K562 (cell line): ENCODE results near the gene IFT52. TPM values are rescaled to one million over a fixed set of nuclear protein-coding genes. Genes with fewer than 3 reads are reported as not detected.
A peak's percentile ranks its signal among the peaks of the same experiment; 100 is the strongest.

Experiments used
- ATAC-seq: fragments of 200-7000 bp; cut with Tn5 transposase; 3 replicates; pipeline ENCODE4 v1.9.1; 2020; ENCODE audit warnings: moderate library complexity
- BruUV-seq: library from RNA; stranded (reverse); fragments of 400-500 nt; replicated peaks from 2 replicates; lab custom pipeline; 2021; lab: Mats Ljungman, UMichigan
- CTCF ChIA-PET: fragments of 300-600 bp; formaldehyde crosslinking; extraction: SDS; loops from one replicate; lab custom pipeline; 2021; ENCODE audit warnings: low intra/inter-chr PET ratio; lab: Yijun Ruan, JAX
- POLR2A ChIA-PET: fragments of 300-600, 350-650 bp; sonication (Branson Sonifier 250); formaldehyde crosslinking; extraction: SDS; loops from one replicate; lab custom pipeline; 2021; ENCODE audit warnings: antibody characterized with exemption, inconsistent platforms; lab: Yijun Ruan, JAX
- DNase-seq, 4 experiments: peaks; one replicate each; pipeline versions ENCODE4 v3.0.0 to v3.0.0-alpha.2; 2011 to 2018; ENCODE audit warnings: low spot score in 3 of 4, mixed read lengths in 3 of 4; ENCODE audit errors: extremely low read depth in 1 of 4
- FAIRE-seq: peaks from 2 replicates; lab custom pipeline; 2011; peaks lifted over from hg19 to GRCh38; lab: Jason Lieb, UNC
- H2AFZ ChIP-seq: 2 replicates; pipeline ENCODE4 v1.6.0; 2011; ENCODE audit warnings: low read depth, low read length, control low read depth, inconsistent platforms
- H3K27ac ChIP-seq: fragments of 200-600 bp; 3 replicates; pipeline ENCODE4 v1.8.0; 2011; ENCODE audit warnings: low read depth, mild to moderate bottlenecking, control low read depth, inconsistent platforms, low read length, moderate library complexity, mixed read lengths; ENCODE audit errors: extremely low read depth
- H3K27me3 ChIP-seq, 2 experiments: fragments of 300-600 bp in 1 of 2; 2 replicates in 1 of 2; 3 replicates in 1 of 2; pipeline versions ENCODE4 v1.6.0 to v1.8.0; 2011; ENCODE audit warnings: inconsistent platforms in 2 of 2, low read length in 2 of 2, mild to moderate bottlenecking in 1 of 2, mixed read lengths in 1 of 2, moderate library complexity in 1 of 2; ENCODE audit not compliant: control insufficient read depth in 2 of 2, insufficient read depth in 2 of 2
- H3K36me3 ChIP-seq: fragments of 300-600 bp; 3 replicates; pipeline ENCODE4 v1.8.0; 2011; ENCODE audit warnings: mild to moderate bottlenecking, low read length, inconsistent platforms; ENCODE audit not compliant: control insufficient read depth, insufficient read depth
- H3K4me1 ChIP-seq, 2 experiments: fragments of 200-600 bp in 1 of 2; replicated peaks in 1 of 2; 2 replicates in 1 of 2; 3 replicates in 1 of 2; pipeline versions ENCODE4 v1.5.1 to v1.8.0; 2011; ENCODE audit warnings: inconsistent platforms in 2 of 2, low read length in 2 of 2, mild to moderate bottlenecking in 1 of 2, mixed read lengths in 1 of 2, moderate library complexity in 1 of 2; ENCODE audit not compliant: control insufficient read depth in 2 of 2, insufficient read depth in 2 of 2
- H3K4me2 ChIP-seq: 2 replicates; pipeline ENCODE4 v1.6.1; 2011; ENCODE audit warnings: low read length, control low read depth, inconsistent platforms, mixed read lengths; ENCODE audit not compliant: insufficient read depth
- H3K4me3 ChIP-seq: fragments of 200-600 bp; sonication (generic), shearing (Covaris generic); 2 replicates; pipeline ENCODE4 v1.5.1; 2016; ENCODE audit warnings: control low read depth, inconsistent platforms
- H3K79me2 ChIP-seq: fragments of 200-600 bp; 3 replicates; pipeline ENCODE4 v1.8.0; 2011; ENCODE audit warnings: low read length, inconsistent platforms; ENCODE audit not compliant: control insufficient read depth, insufficient read depth
- H3K9ac ChIP-seq, 2 experiments: 2 replicates each; pipeline versions ENCODE4 v1.6.0 to v1.6.1; 2011; ENCODE audit warnings: low read depth in 2 of 2, low read length in 2 of 2, control low read depth in 1 of 2, inconsistent platforms in 1 of 2, mild to moderate bottlenecking in 1 of 2, mixed read lengths in 1 of 2; ENCODE audit not compliant: insufficient read depth in 1 of 2
- H3K9me1 ChIP-seq: one replicate; pipeline ENCODE4 v1.6.0; 2011; ENCODE audit warnings: inconsistent platforms, mild to moderate bottlenecking, low read length, moderate library complexity; ENCODE audit not compliant: control insufficient read depth, insufficient read depth
- H3K9me3 ChIP-seq: replicated peaks from 2 replicates; pipeline ENCODE4 v1.5.1; 2011; ENCODE audit warnings: low read depth, low read length, inconsistent platforms; ENCODE audit not compliant: control insufficient read depth, insufficient read depth
- H4K20me1 ChIP-seq: replicated peaks from 2 replicates; pipeline ENCODE4 v1.6.1; 2011; ENCODE audit warnings: low read length, inconsistent platforms, mixed read lengths; ENCODE audit not compliant: control insufficient read depth, insufficient read depth
- CXXC5 ChIP-seq: fragments of 250-450 bp; sonication (Bioruptor Pico); IDR thresholded peaks from 2 replicates; pipeline ENCODE4 v1.8.0; 2022; ENCODE audit warnings: inconsistent platforms, mild to moderate bottlenecking, moderate library complexity
- ELF4 ChIP-seq: fragments of 450-650 bp; formaldehyde crosslinking; IDR thresholded peaks from 2 replicates; pipeline ENCODE4 v1.4.0; 2022; ENCODE audit warnings: missing genetic modification characterization
- MED1 ChIP-seq: sonication (generic); formaldehyde crosslinking; IDR thresholded peaks from 2 replicates; pipeline ENCODE4 v1.8.1; 2023; ENCODE audit warnings: missing genetic modification reagents, borderline replicate concordance
- NCOA6 ChIP-seq: fragments of 450-650 bp; IDR thresholded peaks from 2 replicates; pipeline ENCODE4 v1.6.1; 2017; ENCODE audit warnings: mild to moderate bottlenecking
- RBFOX2 ChIP-seq: fragments of 200-400 bp; formaldehyde crosslinking; IDR thresholded peaks from 2 replicates; pipeline ENCODE4 v1.6.1; 2017; ENCODE audit warnings: low read depth, mild to moderate bottlenecking, low read length, moderate library complexity
- RUNX1 ChIP-seq: sonication (generic); IDR thresholded peaks from 2 replicates; pipeline ENCODE4 v1.6.1; 2016; ENCODE audit warnings: antibody characterized with exemption, low read depth
- U2AF1 ChIP-seq: fragments of 200-400 bp; formaldehyde crosslinking; optimal IDR thresholded peaks from 2 replicates; pipeline ENCODE3; 2017; ENCODE audit warnings: mild to moderate bottlenecking, low read depth, low read length, moderate library complexity
- ZFP91 ChIP-seq: sonication (generic); formaldehyde crosslinking; IDR thresholded peaks from 2 replicates; pipeline ENCODE4 v1.8.0; 2022; ENCODE audit warnings: mild to moderate bottlenecking, missing genetic modification reagents
- ZNF253 ChIP-seq: fragments of 250-450 bp; sonication (Bioruptor Pico); conservative IDR thresholded peaks from 2 replicates; pipeline ENCODE4 v1.6.1; 2021; ENCODE audit warnings: mild to moderate bottlenecking
- ZNF408 ChIP-seq: fragments of 250-450 bp; sonication (Bioruptor Pico); IDR thresholded peaks from 2 replicates; pipeline ENCODE4 v1.4.0; 2020; ENCODE audit warnings: low read depth, mild to moderate bottlenecking, moderate library complexity
- ZNF699 ChIP-seq: fragments of 250-450 bp; sonication (Bioruptor Pico); IDR thresholded peaks from 2 replicates; pipeline ENCODE4 v1.8.0; 2021; ENCODE audit warnings: mild to moderate bottlenecking, moderate library complexity; ENCODE audit not compliant: insufficient replicate concordance
- WGBS: fragments of 100-300 bp; shearing (Covaris generic); methylation state at CpG from one replicate; pipeline ENCODE4 v1.1.6; 2016; ENCODE audit warnings: low coverage, mixed read lengths; ENCODE audit not compliant: insufficient coverage; ENCODE audit errors: missing lambda C conversion rate; 5-methylcytosine and 5-hydroxymethylcytosine counted together
- in situ Hi-C: fragments of 300-500 bp; cut with MboI; formaldehyde crosslinking; loops from 4 replicates; pipeline ENCODE4 v1.15.0; 2018; ENCODE audit warnings: inconsistent platforms, mixed read lengths
- intact Hi-C: fragments of 100-400 bp; cut with micrococcal nuclease; formaldehyde crosslinking; loops from 2 replicates; pipeline ENCODE4 v1.14.2; 2022
- polyA plus RNA-seq, 8 experiments: library from polyadenylated mRNA; depleted of rRNA in 4 of 8; stranded (reverse) in 5 of 8; unstranded in 3 of 8; fragments of >200 nt; fragmentation: Nextera tagmentation in 2 of 8; fragmentation: Illumina TruSeq in 1 of 8; extraction: Ambion mirVana in 2 of 8; extraction: Trizol in 1 of 8; gene quantifications; 2 replicates each; pipeline versions ENCODE4 v1.2.1 to v1.2.3, GENCODE V29; 2011 to 2014; ENCODE audit warnings: inconsistent platforms in 1 of 8, missing spikeins in 1 of 8
- total RNA-seq, 7 experiments: library from RNA; depleted of rRNA in 6 of 7; stranded (reverse); fragments of >200 nt in 6 of 7; fragmentation: Illumina TruSeq in 2 of 7; extraction: Trizol in 2 of 7; gene quantifications; 2 replicates each; pipeline versions ENCODE4 v1.2.1 to v1.2.3, GENCODE V29; 2011 to 2021; ENCODE audit warnings: low replicate concordance in 1 of 7
- TF ChIP-seq, protein P1 (sequence below), 2 experiments: fragments of 450-650 bp in 1 of 2; IDR thresholded peaks; 2 replicates each; pipeline ENCODE4 v1.6.1; 2011 to 2017; ENCODE audit warnings: low read depth in 2 of 2, antibody characterized with exemption in 1 of 2, borderline replicate concordance in 1 of 2, low read length in 1 of 2, mild to moderate bottlenecking in 1 of 2, mixed read lengths in 1 of 2; ENCODE audit not compliant: control insufficient read depth in 1 of 2
- TF ChIP-seq, protein P2 (sequence below): sonication (generic); formaldehyde crosslinking; IDR thresholded peaks from 2 replicates; pipeline ENCODE4 v1.8.1; 2023; ENCODE audit warnings: mild to moderate bottlenecking, missing genetic modification reagents

Gene IFT52
- total and polyA plus RNA-seq, 9 of the 15 experiments (the other 6 are each of a cell fraction or from before 2014, with no cell fraction given), result 11.0 to 31.4 (median 20.4) TPM

GRCh38 chr20:43563991-43564390 lies 26.7 kb upstream of the IFT52 start:
- peak overlapping the region; percentile 33; the same call in 1 of the 2 replicates for H2AFZ ChIP-seq
- 74% methylated on average over 7 of the region's 7 CpGs for WGBS
- H4K20me1 ChIP-seq, result no peaks in the 10 kb centered on the region
- intact Hi-C loops (no loop called here), in situ Hi-C loops (no loop called here)
- ATAC-seq (no peak; the same call in 2 of the 3 replicates), DNase-seq (no peak), FAIRE-seq (no peak)
- TF ChIP-seq ELF4 (no peak), ZNF253 (no peak), NCOA6 (no peak), ZFP91 (CRISPR knock-in tag) (no peak), RUNX1 (no peak), ZNF699 (CRISPR knock-in tag) (no peak), ZNF408 (CRISPR knock-in tag) (no peak), CXXC5 (no peak), U2AF1 (no peak), MED1 (CRISPR knock-in tag) (no peak), RBFOX2 (no peak)
- TF ChIP-seq, protein P1, sequence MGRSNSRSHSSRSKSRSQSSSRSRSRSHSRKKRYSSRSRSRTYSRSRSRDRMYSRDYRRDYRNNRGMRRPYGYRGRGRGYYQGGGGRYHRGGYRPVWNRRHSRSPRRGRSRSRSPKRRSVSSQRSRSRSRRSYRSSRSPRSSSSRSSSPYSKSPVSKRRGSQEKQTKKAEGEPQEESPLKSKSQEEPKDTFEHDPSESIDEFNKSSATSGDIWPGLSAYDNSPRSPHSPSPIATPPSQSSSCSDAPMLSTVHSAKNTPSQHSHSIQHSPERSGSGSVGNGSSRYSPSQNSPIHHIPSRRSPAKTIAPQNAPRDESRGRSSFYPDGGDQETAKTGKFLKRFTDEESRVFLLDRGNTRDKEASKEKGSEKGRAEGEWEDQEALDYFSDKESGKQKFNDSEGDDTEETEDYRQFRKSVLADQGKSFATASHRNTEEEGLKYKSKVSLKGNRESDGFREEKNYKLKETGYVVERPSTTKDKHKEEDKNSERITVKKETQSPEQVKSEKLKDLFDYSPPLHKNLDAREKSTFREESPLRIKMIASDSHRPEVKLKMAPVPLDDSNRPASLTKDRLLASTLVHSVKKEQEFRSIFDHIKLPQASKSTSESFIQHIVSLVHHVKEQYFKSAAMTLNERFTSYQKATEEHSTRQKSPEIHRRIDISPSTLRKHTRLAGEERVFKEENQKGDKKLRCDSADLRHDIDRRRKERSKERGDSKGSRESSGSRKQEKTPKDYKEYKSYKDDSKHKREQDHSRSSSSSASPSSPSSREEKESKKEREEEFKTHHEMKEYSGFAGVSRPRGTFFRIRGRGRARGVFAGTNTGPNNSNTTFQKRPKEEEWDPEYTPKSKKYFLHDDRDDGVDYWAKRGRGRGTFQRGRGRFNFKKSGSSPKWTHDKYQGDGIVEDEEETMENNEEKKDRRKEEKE (IDR thresholded peaks at IDR 0.05; ENCODE audit: borderline replicate concordance in 1 of 2, control insufficient read depth in 1 of 2, low read depth in 2 of 2, low read length in 1 of 2), result no peak
- TF ChIP-seq, protein P2, sequence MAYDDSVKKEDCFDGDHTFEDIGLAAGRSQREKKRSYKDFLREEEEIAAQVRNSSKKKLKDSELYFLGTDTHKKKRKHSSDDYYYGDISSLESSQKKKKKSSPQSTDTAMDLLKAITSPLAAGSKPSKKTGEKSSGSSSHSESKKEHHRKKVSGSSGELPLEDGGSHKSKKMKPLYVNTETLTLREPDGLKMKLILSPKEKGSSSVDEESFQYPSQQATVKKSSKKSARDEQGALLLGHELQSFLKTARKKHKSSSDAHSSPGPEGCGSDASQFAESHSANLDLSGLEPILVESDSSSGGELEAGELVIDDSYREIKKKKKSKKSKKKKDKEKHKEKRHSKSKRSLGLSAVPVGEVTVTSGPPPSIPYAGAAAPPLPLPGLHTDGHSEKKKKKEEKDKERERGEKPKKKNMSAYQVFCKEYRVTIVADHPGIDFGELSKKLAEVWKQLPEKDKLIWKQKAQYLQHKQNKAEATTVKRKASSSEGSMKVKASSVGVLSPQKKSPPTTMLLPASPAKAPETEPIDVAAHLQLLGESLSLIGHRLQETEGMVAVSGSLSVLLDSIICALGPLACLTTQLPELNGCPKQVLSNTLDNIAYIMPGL (CRISPR knock-in tag), result no peak
- POLR2A ChIA-PET, result interaction anchor here (0.6 to 1.3 kb wide), 4 partner anchors 12 to 822 kb away, joined by 3 to 4 read pairs (median 3); no protein-coding TSS in a partner anchor
- H3K9me1 ChIP-seq, result no peaks in the 10 kb centered on the region
- no peak overlapping the region for H3K4me2 ChIP-seq
- H3K27me3 ChIP-seq, result no peaks in the 10 kb centered on the region
- H3K79me2 ChIP-seq, result no peaks in the 10 kb centered on the region
- BruUV-seq, result no TSS peak
- H3K9ac ChIP-seq, result 0 out of 4 replicates have a peak overlapping the region, but pooled peaks of 1 of the 2 experiments have one; percentile 27
- no peaks in the 10 kb centered on the region for H3K36me3 ChIP-seq
- H3K4me3 ChIP-seq, result no peak overlapping the region
- CTCF ChIA-PET, result no interaction called here
- no peaks in the 10 kb centered on the region for H3K9me3 ChIP-seq
- no peak overlapping the region for H3K27ac ChIP-seq
- peaks cover under 1 to 8% of the 10 kb centered on the region in 2 experiments; a peak in 4 of 5 replicates for H3K4me1 ChIP-seq
